ENCODE data around the gene VPS16.

Gene VPS16

GRCh38 chr20:2836035-2836434, 4.5 kb upstream of the VPS16 start:
- no peak for DNase-seq

DNA sequence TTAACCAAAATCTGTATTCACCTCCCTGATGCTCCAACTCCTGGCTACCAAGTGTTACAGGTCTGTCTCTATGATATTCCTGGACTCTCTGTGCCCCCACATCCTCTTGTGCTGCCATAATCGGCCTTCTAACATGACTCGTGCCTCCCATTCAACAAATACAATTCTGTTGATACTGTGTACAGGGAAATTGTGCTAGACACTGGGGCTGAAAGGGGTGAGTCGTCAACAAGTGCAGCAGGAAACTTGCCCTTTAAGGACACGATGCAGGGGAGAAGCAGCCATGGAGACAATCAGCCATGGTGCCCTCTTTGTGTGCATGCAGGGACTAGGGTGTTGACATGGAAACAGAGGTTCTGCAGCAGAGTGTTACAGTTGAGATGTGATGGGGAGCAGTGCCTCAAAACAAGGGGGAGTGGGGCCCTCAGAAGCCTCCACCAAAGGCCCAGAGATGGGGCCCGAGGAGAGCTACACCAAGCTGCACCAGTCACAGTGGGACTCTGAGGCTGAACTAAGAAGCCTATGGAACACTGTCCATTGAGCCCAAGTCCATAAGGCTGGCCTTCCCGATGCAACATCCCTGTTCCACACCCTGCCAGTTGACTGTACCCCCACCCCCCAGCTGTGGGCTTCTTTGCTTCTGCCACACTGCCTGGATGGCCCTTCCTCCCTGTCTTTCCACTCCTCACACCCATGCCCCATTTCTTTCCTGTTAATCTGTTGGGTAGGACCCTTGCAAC, 3.2 kb upstream of the VPS16 start:
- no peak for DNase-seq

DNA sequence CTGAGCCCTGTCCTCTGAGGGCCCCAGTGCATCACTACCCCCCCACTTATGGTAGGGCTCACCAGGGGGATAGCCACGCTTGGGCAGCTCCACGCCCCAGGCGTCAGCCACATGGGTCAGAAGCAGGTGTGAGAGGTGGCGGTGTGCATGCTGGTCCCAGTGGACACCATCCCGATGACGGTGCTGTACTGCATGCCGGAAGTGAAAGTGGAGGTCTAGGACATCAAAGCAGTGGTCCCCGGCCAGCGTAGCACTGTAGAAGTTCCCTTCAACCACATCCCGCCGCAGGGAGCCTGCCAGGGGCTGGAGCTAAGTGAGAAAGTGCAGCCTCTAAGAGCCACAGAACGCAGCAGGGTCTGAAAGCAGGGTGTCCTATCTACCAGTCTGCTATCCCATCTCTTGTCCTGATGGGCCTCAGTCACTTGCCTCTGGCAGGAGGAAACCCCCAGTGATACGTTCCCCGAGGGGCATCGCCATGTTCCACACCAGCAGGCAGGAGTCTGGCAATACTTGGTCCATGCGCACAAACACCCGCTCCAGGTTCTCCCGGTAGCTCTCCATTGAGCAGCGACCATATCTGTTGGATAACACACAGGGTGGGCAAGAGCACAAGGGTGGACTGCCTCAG, 2.3 kb upstream of the VPS16 start:
- DNase-seq: no peak

GRCh38 chr20:2838847-2839671, 1.5 kb upstream of the VPS16 start:
- DNase-seq: no peak

DNA sequence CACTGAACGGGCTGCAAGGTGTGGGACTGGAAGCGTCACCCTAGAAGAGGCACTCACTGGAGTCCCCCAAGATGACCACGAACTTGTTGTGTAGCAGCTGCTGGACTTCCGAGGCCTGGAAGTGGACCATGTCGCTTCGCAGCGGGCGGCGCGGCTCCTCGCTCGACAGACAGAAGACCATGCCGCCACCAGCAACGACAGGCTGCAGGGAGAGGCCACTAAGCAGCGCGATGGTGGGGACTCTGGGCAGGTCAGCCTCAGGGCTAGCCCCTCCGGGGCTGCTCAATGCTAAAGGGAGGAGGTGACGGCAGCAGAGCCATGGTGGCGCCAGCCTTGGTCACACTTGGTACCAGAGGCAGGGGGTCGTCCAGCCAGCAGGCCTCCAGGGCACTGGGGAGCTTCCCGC, 810 bp upstream of the VPS16 start:
- DNase-seq: no peak

- DNase-seq: no peak
These were observed 504 bp downstream of the VPS16 start for GRCh38 chr20:2840967-2841531.

DNA sequence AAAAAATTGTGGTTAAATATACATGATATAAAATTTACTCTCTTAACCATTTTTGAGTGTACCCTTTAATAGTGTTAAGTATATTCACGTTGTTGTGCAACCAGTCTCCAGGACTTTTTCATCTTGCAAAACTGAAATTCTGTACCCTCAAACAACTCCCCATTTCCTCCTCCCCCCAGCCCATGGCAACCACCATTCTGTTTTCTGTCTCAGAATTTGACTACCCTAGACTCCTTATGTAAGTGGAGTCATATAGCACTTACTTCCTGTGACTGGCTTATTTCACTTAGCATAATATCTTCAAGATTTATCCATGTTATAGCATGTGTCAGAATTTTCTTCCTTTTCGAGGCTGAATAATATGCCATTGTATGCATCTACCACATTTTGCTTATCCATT, 5.1 kb downstream of the VPS16 start:
- DNase-seq: no peak

DNA sequence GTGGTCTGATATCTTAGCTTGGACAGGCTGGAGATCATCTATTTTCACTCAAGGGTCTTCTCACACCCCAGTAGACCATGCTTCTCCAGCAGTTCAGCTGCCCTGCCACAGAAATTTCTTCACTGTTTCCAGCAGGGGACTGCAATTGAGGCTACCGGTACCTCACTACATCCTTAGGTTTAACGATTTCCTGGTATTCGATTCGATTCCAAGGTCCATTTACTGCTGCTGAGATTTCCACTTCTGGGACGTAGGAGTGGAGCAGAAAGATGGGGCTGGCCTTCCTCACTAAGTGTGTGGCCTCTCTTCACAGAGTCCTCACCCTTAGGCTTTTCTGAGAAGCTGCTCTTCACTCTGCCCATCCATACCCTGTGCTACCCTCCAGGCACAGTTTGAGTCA, 6.2 kb downstream of the VPS16 start:
- DNase-seq: no peak

DNA sequence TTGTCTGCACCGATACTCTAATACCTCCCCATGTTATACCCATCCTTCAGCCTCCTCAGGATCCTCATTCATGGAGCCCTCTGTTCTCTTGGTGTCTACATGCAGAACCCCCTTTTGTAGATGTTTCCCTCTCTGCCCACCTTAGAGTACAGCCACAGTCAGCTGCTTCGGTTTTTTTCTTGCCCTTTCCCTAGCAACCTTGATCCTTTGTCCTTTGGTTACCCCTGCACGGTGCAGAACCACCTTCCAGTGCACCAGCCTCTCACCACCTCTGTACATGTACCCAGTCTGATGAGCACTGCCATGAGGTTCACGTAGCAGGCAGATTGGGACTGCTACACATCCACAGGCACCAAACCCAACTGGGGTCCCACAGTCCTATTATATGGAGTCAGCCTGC, 7.3 kb downstream of the VPS16 start:
- no peak for DNase-seq

DNA sequence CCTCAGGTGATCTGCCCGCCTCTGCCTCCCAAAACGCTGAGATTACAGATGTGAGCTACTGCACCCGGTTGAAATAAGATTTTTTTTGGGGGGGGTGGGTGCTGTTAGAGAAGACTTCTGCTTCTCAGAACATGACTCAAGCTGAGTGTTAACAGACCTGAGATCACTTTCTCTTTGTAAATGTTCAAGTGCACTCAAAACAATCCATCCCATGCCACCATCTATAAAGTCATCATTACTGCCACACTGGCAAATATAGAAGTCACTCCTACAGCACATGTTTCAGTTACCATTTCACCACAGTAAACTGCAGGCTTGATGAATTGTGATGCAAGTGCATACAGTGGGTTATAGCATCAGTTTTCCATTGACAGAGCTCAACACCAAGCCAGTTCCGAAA, 9.0 kb downstream of the VPS16 start:
- DNase-seq: no peak

- no peak for DNase-seq
These were observed 10.5 kb downstream of the VPS16 start for GRCh38 chr20:2851086-2851485.

DNA sequence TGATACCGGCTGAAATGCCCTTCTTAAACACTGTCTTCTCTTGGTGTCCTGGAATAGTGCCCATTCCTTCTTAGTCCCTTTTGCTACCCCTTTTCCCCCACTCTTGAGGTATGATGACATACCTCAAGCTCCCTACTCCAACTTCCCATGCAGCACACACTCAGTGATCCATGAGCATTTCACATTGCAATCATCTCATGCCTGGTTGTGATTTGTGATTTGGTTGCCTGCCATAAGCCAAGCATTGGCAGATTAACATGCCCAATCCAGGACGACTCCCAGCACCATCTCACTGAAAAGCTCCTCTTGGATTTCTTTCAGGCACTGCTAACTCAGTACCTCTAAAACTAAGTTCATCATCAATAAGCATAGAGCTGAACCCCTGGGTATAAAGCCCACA, 18.0 kb downstream of the VPS16 start:
- no peak for DNase-seq

GRCh38 chr20:2859330-2860121, 19.0 kb downstream of the VPS16 start:
- no peak for DNase-seq

DNA sequence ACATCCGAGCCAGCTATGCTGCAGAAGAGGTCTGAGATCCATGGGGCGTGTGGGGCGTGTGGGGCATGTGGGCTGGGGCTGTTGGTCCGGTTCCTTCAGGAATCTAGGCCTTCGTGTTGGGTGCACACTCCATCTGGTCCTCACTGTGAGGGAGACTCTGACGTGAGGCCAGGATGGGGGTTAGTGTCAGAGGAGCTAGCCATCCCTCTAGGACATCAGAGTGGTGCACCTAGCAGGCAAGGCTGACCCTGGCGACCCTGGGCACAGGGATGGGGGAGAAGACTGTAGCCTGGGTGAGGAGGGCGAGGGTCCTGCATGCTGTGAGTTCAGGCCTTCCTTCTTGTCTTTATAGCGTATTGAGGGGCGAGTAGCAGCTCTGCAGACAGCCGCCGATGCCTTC, 24.1 kb downstream of the VPS16 start:
- DNase-seq: no peak

- DNase-seq: no peak
These were observed 24.6 kb downstream of the VPS16 start for GRCh38 chr20:2865101-2865500.

GRCh38 chr20:2865630-2866029, 25.1 kb downstream of the VPS16 start:
- no peak for DNase-seq

GRCh38 chr20:2866236-2866635, 25.7 kb downstream of the VPS16 start:
- DNase-seq: no peak

DNA sequence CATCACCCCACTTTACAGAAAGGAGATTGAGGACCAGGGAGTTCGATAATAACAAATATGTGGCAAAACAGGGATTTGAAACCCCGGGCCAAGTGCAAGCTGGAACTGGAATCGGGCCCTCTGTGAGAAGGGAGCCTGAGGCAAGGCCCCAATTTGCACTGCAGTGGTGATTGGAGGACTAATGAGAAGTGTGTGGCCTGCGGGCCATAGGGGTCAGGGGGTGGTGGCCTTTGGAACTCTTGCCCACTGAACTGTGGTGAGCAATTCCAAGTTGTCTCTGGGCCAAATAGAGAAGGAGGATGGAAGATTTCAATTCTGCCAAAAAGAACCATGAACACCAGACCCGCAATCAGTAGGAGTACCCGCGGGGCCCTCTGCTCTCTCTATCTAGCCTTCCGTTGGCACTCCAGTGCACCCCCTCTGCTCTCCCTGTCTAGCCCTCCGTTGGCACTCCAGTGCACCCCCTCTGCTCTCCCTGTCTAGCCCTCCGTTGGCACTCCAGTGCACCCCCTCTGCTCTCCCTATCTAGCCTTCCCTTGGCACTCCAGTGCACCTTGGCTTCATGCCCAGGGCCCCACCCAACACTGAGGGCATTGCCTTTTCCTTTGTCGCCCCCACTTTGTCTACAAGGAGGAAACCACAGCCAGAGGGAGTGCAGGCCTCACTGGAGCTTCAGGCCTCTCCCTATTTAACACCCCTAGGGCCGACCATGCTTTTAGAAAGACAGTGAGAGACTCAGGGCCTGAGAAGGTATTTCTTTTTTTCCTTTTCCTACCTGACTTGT, 26.7 kb downstream of the VPS16 start:
- DNase-seq: no peak

GRCh38 chr20:2869381-2869780, 28.8 kb downstream of the VPS16 start:
- no peak for DNase-seq

DNA sequence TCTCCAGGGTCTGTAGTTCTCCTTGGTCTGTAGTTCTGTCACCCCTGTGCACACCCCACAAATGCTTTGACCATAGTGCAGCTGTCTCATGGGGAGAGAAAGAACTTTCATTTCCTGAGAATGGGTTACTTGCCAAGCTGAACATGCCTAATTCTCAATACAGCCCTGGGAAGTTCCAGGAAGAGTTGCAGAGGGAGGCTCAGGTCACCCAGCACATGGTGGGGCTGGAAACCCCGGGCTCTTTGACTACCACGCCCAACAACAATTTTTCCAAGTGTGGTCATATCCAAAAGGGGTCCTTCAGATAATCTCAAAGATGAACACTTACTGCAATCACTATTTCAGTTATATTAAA, 30.5 kb downstream of the VPS16 start:
- DNase-seq: no peak

- no peak for DNase-seq
These were observed 31.3 kb downstream of the VPS16 start for GRCh38 chr20:2871661-2872458.
